NK-92 treated with Interleukin-12 subunit alpha and Interleukin-12 subunit beta, amount 100 ng/mL, for 24 hours (cell line): ENCODE data around the gene RABEP1.
"Not testable (repeated sequence)": the region's sequence is repeated elsewhere in the genome, so short reads cannot be mapped to it uniquely, and the experiment has no call there.

Source experiments
- DNase-seq: peaks from one replicate; lab custom pipeline; 2025; lab: John Stamatoyannopoulos, UW

Gene RABEP1

GRCh38 chr17:5281814-5282641 is at the start of gene RABEP1:
RABEP1 (plus strand) TSS chr17:5282284; CDS start chr17:5282487, 203 bp downstream.
- DNase-seq, result peak; percentile 75

- DNase-seq, result not testable (repeated sequence)
These were observed 48.6 kb upstream of the RABEP1 start for GRCh38 chr17:5233492-5233891.

GRCh38 chr17:5234645-5235576 is 47.2 kb upstream of the RABEP1 start, which contains the start of gene SCIMP:
SCIMP (minus strand) TSS chr17:5234860; CDS start chr17:5234755, 105 bp downstream.
- no peak for DNase-seq

- DNase-seq, result no peak
These were observed 45.0 kb upstream of the RABEP1 start for GRCh38 chr17:5236938-5237540.

- peak; percentile 42 for DNase-seq
These were observed 44.5 kb upstream of the RABEP1 start for GRCh38 chr17:5237541-5238016.

GRCh38 chr17:5238333-5238732 is 43.8 kb upstream of the RABEP1 start:
- no peak for DNase-seq

- not testable (repeated sequence) for DNase-seq
These were observed 42.3 kb upstream of the RABEP1 start for GRCh38 chr17:5239769-5240168.

GRCh38 chr17:5241861-5242671 is 40.0 kb upstream of the RABEP1 start:
- no peak for DNase-seq

GRCh38 chr17:5247621-5248020 is 34.5 kb upstream of the RABEP1 start:
- DNase-seq, result no peak

- DNase-seq, result no peak
These were observed 33.1 kb upstream of the RABEP1 start for GRCh38 chr17:5248821-5249479.

GRCh38 chr17:5249615-5250014 is 32.5 kb upstream of the RABEP1 start:
- peak; percentile 7 for DNase-seq

- no peak for DNase-seq
These were observed 27.7 kb upstream of the RABEP1 start for GRCh38 chr17:5254414-5254813.

GRCh38 chr17:5254903-5255521 is 27.1 kb upstream of the RABEP1 start:
- no peak for DNase-seq

- no peak for DNase-seq
These were observed 25.0 kb upstream of the RABEP1 start for GRCh38 chr17:5257124-5257523.

GRCh38 chr17:5260542-5260941 is 21.5 kb upstream of the RABEP1 start:
- DNase-seq, result no peak

GRCh38 chr17:5262416-5262991 is 19.6 kb upstream of the RABEP1 start:
- DNase-seq, result no peak

- DNase-seq, result no peak
These were observed 18.6 kb upstream of the RABEP1 start for GRCh38 chr17:5263441-5263840.

- DNase-seq, result no peak
These were observed 17.2 kb upstream of the RABEP1 start for GRCh38 chr17:5264893-5265292.

- no peak for DNase-seq
These were observed 12.7 kb upstream of the RABEP1 start for GRCh38 chr17:5269241-5269960.
